GM18909 (cell line): ENCODE data around the gene DERA.
"Not testable (repeated sequence)": the region's sequence is repeated elsewhere in the genome, so short reads cannot be mapped to it uniquely, and the experiment has no call there.

ENCODE experiments used
- ATAC-seq: cut with Tn5 transposase; IDR thresholded peaks from one replicate; pipeline ENCODE4 v1.9.1; 2021; ENCODE audit warnings: mild to moderate bottlenecking; ENCODE audit not compliant: unreplicated experiment, poor library complexity

DERA gene

DNA sequence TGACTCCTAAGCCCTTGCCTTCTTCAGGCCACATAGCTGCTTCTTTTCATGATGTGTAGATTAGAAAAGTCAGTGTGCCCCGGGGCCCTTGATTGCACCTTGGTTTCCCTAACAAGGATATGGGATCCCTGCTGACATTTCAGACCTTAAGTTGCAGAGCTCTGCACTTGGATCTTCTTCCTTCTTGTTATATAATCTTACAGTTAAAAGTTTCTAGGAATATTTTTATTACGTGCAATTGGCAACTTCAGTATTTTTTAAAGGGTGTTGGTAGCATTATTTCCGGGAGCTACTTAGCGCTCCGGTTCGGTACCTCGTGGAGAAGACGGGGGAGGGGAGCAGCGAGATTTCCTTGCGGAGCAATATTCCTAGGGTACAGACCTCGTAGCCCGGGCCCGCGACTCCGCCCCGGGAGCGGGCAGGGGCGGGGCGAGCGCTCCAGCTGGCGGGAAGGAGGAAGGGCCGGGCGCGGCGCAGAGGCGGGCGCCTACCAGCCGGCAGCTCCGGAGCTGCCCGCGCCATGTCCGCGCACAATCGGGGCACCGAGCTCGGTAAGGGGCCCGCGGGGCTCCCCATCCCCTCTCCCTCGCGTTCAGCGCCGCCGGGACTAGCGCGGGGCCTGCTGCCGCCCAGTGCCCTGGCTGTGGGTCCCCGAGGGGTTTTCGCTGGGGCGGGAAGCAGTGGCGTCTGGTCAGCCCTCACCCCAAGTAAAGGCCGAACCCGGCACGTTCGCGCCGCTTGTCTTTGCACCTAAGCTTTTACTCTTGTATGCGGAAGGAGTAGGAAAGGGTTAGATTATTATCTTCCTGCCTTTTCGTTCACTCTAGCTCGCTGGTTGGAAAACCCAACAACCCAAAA lies at the start of gene DERA:
TSS of gene DERA (plus strand) at position 469 of the 858 bp plus-strand sequence. CDS start at position 521, 52 bp downstream.
- peak; percentile 94 for ATAC-seq

DNA sequence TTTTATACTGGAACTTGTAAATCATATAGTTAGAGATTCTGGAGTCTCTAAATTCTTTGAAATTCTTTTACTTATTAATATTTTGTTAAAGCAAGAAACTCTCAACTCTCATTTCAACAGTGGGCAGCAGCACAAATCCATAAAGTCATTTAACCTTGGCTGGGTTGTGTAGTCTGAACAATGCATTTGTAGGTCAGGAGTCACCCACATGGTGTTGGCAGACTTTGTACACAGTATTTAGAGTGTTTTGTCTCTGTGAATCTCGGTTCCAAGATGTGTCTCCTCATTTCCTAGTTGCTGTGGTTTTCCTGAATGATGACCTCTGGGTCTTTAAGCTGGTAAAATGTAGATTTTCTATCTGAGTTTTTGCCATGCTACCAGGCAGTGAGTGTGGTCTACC lies 49.7 kb upstream of the DERA start:
- ATAC-seq, result no peak

DNA sequence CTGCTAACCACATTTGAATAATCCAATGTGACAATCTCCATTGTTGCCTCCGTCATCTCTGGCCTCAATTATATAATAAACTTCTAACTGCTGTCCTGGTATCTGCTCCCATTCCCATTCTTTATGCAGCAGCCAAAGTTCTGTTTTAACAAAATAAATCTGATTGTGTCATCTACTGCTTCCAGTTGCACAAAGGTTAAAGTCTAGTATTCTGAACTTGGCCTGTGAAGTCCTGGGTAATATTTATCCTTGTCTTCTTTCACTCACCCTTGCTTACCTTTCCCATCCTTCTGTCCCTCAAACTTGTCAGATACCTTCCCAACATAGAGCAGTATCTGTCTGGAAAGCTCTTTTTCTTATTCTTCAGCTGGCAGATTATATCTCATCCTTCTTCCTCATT lies 48.3 kb upstream of the DERA start:
- no peak for ATAC-seq

DNA sequence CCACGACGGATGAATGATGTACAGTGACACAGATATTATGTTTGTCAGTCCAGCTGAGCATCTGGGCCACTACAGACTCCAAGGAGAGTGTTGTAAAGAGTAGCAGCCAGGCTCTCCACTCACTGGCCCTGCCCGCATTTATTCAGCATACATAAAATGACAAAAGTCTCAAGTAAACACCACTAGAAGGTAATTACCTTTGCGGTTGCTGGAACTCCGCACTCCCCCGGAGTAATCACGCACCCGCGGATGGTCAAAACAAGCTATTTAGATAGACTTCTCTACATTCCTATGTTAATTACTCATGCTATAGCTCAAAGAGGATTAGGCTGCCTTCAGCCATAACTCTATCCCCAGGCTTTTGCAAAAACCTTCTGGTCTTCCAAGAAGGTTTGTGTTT lies 47.8 kb upstream of the DERA start:
- no peak for ATAC-seq

DNA sequence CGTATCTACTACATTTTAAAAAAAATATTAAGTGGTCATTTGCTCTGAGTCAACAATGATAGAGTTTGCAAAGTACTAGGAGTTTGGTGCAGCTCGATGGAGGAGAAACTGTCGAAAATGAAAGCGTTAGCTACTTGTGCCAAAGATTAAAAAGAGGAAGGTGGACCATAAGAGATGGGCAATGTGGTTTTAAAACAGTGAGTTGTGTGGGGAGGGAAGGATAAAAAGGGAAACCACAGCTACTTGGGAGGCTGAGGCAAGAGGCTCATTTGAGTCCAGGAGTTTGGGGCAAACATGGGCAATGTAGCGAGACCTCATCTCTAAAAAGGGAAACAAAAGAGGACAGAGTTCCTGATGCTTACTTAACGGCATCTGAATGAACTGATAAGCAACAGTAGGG lies 47.1 kb upstream of the DERA start:
- peak; percentile 92 for ATAC-seq

DNA sequence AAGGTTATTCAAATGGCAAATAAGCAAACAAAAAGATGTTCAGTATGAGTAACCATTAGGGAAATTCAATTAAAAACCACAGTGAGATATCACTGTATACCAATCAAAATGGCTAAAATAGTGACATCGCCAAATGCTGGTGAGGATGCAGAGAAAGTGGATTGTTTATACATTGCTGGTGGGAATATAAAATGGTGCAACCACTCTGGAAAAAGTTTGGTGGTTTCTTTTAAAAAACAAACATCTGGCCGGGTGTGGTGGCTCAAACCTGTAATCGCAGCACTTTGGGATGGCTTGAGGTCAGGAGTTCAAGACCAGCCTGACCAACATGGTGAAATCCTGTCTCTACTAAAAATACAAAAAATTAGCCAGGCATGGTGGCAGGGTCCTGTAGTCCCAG lies 42.9 kb upstream of the DERA start:
- no peak for ATAC-seq

DNA sequence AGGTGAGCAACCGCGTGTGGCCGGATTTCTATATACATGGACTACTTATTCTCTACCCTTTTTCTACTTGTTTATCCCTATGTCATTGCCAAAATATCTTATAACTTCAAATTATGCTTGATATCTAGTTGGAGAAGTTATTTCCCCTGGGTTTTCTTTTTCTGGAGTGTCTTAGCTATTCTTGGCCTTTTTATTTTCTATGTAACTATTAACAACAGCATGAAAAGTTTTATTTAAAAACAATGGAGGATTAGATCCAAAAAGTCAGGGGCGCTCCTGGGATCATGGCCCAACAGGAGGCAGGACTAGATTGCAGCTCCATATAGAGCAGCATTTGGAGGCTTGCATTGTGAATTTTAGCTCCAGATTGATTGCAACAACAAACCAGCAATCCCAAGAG lies 37.6 kb upstream of the DERA start:
- ATAC-seq, result no peak

DNA sequence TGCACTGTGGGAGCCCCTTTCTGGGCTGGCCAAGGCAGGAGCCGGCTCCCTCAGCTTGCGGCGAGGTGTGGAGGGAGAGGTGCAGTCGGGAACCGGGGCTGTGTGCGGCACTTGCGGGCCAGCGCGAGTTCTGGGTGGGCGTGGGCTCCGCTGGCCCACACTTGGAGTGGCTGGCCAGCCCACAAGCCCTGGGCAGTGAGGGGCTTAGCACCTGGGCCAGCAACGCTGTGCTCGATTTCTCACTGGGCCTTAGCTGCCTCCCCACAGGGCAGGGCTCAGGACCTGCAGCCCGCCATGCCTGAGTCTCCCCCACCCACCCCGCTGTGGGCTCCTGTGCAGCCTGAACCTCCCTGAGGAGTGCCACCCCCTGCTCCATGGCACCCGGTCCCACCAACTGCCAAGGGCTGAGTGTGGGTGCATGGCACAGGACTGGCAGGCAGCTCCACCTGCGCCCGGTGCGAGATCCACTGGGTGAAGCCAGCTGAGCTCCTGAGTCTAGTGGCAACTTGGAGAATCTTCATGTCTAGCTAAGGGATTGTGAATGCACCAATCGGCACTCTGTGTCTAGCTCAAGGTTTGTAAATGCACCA lies 36.5 kb upstream of the DERA start:
- ATAC-seq, result not testable (repeated sequence)

DNA sequence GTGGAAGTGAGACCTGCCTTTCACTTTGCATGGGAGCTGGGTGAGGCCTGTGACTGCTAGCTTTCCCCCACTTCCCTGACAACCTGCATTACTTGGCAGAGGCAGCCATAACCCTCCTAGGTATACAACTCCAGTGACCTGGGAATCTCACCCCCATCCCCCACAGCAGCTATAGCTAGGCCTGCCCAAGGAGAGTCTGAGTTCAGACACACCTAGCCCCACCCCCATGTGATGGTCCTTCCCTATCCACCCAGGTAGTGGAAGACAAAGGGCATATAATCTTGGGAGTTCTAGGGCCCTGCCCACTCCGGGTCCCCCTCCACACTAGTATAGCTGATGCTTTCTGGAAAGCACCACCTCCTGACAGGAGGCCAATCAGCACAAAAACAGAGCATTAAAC lies 35.3 kb upstream of the DERA start:
- ATAC-seq, result no peak

DNA sequence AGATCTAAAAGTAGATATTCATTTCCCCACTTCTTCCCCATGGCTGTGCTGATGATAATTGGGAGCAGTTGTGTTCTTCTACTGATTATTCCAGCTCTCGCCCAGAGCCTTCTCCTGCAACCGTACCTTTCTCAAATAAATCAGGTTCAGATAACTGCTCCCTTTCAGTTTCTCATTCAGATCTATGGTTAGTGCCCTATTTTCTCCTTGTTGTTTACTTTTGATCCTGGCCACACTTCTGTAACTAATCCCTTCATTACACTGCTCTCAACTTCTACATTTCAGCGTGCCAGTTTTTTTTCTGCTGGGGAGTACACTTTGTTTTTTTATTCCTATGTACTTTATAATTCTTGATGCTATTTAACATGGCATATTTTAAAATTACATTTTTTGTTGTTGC lies 31.7 kb upstream of the DERA start:
- ATAC-seq, result no peak

DNA sequence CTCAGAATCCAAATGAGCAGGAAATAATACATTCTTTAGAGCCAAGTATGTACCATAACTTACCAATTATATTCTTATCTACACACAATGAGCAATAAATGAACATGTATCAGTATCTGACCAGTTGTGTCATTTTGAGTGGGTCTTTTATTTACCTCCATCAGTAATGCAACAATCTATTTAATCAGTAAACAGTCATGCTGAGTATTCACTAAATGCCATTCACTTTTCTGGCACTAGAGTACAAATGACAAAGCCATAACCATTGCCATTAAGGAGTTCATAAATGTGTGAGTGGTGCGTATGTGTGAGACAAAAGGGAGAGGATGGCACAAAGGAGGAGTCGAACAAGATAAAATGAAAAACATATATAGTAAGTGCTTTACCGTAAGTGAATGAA lies 30.4 kb upstream of the DERA start:
- ATAC-seq, result no peak

DNA sequence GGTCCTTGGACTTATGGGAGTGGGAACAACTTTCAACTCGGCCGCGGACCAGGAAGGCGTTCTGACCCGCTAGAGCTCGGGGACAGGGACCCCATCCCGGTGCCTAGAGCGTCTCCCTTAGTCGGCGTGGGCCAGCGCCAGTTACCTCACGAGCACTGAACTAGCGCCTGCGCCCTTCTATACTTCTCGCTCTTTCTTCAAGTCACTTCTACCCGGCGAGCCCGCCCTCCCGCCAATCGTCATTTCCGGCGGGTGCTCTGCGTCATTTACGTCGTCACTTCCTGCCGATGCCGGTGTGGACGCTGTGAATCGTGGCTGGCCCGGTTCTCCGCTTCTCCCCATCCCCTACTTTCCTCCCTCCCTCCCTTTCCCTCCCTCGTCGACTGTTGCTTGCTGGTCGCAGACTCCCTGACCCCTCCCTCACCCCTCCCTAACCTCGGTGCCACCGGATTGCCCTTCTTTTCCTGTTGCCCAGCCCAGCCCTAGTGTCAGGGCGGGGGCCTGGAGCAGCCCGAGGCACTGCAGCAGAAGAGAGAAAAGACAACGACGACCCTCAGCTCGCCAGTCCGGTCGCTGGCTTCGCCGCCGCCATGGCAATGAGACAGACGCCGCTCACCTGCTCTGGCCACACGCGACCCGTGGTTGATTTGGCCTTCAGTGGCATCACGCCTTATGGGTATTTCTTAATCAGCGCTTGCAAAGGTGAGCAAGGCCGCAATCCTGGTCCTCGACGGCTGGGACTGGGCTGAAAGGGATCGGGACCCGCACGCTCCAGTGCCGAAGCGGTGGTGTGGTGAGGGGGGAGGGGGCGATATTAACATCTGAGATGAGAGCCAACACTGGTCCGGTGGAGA lies 28.8 kb upstream of the DERA start, which contains the start of gene STRAP:
TSS of gene STRAP (plus strand) at position 270 of the 854 bp plus-strand sequence. CDS start at position 591, 321 bp downstream.
- peak; percentile 96 for ATAC-seq

DNA sequence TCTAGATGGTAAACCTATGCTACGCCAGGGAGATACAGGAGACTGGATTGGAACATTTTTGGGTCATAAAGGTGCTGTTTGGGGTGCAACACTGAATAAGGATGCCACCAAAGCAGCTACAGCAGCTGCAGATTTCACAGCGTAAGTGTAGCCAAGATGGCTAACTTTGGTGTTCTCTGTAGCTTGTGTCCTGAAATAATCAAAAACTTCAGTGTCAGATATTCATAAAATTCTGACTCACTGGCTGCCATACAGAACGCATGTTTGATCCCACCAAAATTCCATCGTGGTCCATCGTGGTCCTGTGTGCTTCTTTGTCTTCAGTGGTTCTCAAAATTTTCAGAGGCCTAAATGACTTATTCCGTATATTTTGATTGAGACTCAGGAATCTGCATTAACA lies 27.6 kb upstream of the DERA start:
- no peak for ATAC-seq

DNA sequence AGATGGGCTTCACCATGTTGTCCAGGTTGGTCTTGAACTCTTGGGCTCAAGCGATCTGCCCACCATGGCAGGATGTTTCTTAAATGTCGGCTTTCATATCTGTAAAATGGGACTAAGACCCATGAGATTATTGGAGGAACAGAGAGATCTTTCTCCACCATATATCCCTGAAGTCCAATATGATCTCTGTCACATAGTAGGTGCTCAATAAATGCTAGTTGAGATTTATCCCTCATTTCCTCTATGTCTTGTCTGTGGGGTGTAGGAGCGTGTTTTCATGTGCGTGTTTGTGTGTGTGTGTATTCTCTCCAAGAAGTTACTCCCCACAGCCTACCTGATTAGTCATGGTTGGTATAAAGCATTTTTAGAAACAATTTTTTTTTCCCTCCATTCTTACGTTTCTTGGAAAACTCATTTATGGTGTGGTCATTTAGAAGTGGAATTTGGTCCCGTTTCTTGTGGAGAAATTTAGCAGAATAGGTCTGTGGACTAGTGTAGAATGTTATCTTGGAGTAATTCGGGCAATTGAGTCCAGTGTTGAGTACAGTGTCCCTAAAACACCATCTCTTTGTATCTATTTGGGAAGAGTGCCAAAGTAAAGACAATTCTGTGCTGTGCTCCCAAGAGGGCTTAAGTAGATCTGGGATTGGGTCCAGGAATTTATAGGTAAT lies 24.6 kb upstream of the DERA start:
- ATAC-seq, result no peak

DNA sequence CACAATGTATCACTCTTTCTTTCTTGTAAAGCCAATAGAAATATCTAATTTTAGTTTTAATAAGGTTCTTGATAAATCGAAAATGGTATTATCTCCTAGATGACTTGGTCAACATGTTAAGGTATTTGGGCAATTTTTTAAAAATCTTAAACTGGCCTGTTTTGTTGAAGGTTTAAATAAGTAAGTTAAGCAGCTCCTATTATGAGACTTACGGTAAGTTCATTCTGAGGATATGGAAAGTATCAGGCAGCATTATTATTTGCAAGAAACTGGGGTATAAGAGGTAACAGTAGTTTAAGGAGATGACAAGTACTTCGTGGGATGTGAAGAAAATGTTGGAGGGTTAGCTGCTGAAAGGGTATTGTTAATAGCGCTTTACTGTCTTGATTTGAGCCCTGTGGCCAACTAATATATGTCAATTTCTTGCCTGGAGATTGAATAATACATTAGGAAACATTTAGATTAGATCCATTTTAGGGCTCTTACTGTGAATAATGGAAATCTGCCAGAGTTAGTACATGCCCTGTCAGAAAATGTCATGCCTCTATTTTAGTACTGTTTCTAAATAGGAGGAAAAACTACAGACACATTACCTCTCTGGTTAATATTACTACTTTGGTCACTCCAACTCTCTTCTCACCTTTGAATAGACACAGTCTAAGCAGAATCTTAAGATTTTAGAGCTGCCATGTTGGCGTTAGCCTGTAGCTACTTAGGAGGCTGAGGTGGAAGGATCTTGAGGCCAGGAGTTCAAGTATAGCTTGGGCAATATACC lies 23.9 kb upstream of the DERA start:
- no peak for ATAC-seq

DNA sequence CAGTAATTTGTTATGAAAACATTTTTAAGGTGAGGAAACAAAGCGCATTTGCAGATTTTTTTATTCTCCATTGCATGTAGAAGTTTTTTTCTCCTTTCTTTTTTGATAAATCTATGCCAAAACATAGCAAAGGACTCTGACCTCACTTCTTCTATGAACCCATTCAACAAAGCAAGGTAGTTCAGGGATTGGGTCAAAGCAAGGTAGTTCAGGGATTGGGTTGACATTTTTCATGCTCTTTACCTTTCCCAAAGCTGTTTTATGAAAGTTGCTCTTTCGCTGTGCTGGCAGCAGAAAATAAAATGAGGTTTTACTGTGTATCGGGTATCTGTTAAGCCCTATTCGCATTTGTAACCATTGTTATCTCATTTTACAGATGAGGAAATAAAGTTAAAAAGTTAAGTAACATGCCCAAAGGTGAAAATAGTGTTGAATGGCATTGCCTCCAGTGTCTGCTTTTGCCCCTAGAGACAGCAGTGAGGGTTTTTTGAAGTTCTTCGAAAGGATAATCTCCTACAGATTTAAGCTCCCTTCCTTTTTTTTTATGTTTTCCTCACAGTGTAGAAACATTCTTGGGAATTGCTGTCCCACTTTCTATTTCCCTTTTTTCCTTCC lies 18.4 kb upstream of the DERA start:
- ATAC-seq, result no peak

DNA sequence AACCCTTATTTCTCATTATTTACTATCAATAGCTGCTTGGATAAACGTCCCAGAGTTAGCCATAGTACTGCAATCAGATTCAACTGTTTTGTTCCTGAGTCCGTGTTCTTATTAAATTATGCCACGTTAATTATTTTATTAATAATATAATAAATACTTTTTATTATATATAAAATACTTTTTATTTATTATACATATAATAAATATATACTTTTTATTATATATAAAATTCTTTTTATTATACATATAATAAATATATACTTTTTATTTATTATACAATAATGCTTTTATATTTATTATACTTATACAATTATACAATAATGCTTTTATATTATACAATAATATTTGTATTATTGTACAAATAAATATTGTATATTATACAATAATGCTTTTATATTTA lies 17.9 kb upstream of the DERA start:
- no peak for ATAC-seq

DNA sequence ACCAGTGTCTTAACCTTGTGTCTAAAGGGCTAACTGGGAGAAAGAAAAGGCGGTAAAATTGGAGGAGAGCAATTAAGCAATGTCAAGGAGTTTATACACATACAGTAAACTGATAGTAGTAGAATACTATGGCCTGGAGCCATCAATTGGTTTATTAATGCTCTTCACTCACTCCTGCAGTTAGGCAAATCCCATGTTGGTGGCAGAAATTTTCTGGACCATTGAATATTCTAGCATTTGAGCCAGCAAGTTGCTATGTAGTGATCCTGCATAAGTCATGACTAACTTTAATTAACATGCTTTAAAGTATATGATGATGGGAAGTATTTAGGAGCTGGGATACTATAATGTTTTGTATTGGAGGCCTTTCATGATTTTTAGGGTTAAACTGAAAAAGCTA lies 14.3 kb upstream of the DERA start:
- ATAC-seq, result no peak

DNA sequence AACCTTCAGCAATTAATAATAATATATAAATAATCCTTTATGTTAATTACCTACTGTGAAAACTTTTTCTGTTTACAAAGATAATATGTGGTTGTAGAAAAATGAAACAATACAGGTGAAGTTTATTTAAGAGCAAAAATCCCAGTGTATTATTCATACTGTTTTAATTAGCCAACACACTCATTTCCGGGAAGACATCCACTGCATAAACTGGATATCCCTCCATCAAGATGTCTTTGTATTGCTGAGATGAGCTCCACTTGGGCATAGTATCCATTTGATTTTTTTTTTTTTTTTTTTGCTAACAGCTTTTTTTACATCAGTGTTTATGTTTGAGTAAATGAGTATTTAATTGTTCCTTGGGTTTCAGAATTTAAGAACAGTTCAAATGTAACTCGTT lies 13.7 kb upstream of the DERA start:
- ATAC-seq, result no peak
